Right forelimb (tissue), 1 donor: ENCODE data around the gene GPAT2.
"Not testable (repeated sequence)": the region's sequence is repeated elsewhere in the genome, so short reads cannot be mapped to it uniquely, and the experiment has no call there.

Experiments used
- DNase-seq: peaks from one replicate; pipeline ENCODE4 v3.0.0-alpha.2; 2018

GPAT2 gene

DNA sequence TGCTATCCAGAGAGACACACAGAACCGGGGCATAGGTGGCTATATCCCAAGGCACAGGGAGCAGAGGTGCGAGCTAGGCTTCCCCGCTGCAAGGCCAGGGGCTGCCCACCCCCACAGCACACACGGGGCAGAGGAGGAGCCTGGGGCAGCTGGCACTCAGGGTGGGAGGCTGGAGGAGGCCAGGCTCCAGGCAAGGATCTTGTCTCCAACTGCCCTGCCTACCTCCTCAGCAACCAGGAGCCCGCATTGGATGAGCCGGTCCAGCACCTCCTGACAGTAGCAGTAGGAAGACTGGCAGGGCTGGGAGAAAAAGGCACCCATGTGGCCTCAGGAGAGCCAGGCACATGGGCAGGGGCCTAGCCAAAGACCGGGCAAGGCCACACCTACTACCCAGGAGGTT, 11.0 kb downstream of the GPAT2 start:
- DNase-seq = not testable (repeated sequence)

DNA sequence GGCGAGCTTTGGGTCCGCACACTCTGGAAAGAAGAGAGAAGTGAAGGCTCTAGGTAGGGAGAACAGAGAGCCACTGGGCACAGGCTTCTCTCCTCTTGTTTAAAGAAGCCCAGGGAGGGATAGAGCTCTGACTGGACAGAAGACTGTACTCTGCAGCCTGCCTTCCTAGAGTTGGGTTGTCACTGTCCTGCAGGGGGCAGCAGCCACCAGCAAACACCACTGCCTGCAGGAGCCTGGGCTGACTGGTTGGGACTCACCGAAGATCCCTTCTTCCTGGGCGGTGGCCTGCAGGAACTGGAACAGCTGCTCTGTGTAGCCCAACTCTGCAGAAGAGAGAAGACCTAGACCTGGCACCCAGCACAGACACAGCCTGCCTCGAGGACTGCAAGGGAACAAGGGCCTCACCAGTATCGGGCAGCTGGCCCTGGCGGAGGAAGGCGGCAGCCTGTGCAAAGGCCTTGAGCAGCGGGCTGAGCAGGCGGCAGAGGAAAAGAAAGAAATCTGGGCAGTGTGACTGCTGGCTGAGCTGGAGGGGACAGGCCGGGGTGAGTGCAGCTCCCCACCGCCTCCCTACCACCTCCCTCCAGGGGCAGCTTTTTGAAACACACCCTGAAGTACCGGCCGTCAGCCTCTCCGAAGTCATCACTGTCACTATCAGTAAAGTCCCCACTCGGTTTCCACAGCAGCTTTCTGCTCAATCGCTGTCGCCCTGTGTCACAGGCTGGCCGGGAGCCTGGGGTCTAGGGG, 11.8 kb downstream of the GPAT2 start:
- peak; percentile 88 for DNase-seq

DNA sequence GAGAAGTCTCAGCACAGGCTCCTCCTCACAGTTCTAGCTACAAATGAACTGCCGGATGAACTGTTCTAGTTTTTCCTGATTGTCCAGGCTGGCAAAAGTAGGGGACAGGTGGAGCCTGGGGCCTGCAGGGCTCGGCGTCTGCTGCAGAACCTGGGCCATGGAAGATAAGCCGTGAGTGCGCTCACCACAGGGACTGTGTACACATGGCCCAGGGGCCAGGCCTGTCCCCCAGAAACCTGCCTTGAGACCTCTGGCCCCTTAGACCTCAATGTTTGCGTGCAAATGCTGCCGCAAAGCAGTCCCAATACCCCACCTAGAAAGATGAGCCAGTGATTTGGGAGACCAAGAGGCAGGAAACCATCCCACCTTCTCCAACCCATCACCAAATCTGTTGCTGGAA, 12.6 kb downstream of the GPAT2 start:
- DNase-seq = not testable (repeated sequence)

DNA sequence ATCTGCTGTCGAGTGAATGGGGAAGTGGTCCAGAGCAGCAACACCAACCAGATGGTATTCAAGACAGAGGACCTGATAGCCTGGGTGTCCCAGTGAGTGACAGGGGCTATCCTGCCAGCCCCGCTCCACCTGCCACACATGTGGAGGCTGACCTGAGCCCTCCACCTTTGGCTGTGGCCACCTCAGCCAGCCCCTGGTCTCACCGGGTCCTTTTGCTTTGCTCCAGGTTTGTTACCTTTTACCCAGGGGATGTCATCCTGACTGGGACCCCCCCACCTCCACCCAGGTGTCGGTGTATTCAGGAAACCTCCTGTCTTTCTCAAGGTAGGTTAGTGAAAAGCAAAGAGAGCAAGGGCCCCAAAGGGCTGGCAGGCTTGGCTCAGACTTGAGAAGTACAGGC, 13.6 kb downstream of the GPAT2 start:
- not testable (repeated sequence) for DNase-seq

DNA sequence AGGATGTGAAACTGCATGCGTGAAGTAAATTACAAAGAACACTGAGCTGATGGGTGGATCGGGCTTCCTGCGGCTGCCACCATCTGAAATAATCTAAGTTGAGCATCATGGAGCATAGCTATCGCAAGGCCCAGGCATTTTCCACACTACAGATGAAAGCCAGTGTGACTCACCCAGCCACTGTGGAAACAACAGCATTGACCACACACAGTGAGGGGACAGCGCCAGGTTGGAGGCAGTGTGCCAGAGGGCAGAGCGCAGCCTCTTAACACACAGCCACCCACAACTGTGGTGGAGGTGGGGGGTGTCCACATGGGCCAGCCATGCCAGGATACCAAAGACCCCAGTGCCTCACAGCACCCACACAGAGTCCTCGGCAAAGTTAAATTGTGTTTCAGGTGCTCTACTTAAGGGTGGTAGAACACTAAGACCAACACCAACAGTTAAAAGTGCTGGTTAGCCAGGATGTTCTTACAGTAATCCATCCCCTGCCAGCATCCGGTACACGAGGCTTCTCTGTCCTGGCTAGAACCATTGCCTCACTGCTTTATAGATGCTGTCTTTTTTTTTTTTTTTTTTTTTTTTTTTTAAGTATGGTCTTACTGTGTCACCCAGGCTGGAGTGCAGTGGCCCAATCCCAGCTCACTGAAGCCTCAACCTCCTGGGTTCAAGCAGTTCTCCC, 14.7 kb downstream of the GPAT2 start:
- not testable (repeated sequence) for DNase-seq

DNA sequence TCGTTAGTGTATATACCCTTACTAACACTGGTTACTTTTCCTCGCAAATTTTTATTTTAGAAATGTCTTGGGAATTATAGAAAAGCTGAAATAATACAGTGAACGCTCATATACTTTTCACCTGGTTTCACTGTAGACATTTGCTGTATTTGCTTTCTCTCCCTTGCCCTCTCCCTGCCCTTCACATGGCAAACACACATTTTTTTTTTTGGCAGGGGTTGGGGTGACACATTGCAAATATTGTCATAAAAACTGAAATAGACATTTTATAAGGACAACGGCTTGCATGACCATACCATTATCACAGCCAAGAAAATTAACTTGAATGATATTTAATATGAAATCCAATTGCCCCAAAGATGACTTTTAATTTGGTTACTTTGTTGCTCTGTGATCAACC, 18.4 kb downstream of the GPAT2 start:
- DNase-seq = not testable (repeated sequence)

DNA sequence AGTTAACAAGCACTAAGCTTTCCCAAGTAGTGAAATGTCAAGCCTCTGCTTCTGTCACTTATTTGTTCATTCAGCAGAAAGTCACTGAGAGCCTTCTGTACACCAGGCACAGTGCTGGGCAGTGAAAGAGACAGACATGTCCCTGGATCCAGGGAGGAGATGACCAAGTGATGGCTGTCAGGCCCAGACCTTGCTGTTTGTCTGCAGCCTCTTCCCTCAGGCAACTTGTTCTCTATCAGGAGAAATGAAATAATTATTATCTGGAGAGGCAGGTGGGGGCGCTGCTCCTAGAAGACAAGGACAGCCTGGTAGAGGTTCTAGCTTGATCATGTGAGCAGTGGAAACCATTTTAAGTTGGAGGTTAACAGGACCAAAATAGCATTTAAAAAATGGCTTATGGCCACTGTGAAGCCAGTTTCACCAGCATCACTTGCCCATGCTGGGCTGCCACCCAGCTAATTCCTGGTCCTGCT, 21.9 kb downstream of the GPAT2 start:
- DNase-seq = not testable (repeated sequence)

DNA sequence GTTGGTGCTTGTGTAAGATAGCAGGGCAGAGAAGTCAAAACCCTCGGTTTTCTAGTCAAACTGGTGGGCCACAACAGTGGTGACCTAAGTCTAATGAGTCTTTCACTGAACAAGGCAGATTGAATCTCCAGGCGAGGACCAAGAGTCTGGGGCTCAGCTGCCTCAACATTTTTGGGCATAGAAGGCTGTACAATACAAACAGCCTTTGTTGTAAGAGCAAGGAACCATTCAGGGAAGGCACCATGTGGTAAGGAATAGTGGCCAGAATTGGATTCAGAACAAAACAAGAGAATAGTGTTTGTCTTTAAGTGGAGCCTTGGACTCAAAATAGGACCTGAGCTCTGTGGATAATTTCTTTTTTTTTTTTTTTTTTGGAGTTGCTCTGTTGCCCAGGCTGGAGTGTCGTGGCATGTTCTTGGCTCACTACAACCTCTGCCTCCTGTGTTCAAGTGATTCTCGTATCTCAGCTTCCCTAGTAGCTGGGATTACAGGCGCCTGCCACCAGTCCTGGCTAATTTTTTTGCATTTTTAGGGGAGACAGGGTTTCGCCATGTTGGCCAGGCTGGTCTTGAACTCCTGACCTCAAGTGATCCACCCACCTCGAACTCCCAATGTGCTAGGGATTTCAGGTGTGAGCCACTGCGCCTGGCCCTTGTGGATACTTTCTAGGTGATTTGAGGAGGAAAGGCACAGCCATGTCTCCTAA, 22.5 kb downstream of the GPAT2 start:
- DNase-seq = not testable (repeated sequence)

DNA sequence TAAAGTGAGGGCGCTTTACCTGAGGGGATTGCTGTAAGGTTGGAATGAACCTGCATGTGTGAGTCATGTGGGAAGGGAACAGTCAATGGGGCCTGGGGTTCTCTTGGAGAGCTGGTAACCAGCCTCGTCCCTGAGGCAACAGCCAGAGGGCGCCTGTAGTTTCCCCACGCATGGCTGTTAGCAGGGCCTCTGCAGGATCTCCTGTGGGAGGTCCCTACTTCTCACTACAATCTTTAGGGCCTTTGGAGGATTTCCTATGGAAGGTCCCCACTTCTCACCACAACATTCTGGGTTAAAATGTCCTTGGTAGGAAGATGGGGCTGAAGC, 23.6 kb downstream of the GPAT2 start:
- not testable (repeated sequence) for DNase-seq

DNA sequence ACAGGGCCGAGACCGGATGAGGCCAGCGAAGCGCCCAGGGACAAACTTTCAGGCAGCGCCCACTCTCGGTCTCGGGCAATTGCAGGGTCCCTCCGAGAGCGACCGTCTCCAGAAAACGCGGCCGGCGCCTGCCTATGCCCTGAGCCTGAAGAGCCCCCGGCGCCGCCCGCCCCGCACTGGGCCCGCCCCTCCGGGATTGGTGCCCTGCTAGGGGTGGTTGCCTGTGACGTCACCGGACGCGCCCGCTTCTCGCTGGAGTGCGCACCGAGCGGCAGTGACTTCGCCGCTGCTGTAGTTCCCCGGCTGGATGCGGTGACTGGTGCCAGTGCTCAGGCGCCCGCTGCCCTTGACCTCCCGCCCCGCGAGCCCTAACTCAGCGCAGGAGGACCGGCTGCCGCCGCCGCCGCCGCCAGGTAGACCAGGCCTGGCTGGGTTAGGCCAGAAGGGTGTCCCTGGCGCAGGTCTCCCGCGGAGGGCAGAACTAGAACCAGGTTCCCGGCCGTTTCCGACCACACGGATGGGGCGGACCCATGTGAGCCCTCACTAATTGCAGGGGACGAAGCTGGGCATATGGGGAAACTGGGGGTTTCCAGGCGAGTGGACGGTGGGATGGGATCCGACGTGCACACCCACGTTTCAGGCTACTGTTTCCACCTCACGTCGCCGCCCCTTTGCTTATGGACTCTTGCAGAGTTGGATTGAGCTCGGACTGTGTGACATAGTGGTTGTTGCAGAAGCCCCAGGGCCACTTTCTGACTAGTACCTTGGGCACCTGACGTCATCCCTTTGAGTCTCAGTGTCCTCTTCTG, 24.2 kb downstream of the GPAT2 start:
- peak; percentile 94 for DNase-seq

DNA sequence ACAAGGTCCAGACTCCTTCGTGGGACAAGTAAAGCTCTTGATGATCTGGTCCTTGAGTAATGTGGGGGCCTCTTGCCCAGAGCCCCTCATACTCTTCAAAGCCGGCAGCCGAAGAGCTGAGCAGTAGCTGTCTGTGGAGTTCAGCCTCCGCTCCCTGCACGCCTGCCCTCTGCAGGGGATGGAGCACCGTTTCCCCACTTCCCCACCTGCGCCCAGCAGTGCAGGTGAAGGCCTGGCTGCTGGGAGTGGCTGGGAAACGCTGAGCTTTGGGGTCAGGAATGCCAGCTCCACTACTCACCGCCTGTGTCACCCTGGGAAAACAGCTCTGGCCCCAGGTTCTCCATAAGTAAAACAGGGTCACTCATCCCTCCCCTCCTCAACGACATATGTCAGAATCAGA, 24.9 kb downstream of the GPAT2 start:
- DNase-seq = not testable (repeated sequence)

DNA sequence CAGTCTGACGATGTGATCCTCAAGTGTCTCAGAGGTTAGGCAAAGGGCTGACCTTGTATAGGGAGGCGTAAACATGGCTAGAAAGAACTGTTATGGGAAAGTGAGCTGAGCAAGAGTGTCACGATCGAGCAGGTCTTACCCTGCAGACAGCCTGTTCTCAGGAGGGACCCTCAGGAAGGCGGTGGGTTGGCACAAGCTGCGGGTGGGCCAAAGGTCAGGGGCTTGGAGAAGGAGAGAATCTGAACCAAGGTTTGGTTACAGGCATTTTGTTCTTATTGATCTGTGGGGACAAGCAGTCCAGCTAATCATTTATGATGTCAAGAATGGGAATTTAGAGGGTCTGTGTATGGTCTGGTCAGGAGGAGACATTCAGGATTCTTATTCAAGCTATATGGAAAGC, 26.7 kb downstream of the GPAT2 start:
- not testable (repeated sequence) for DNase-seq

DNA sequence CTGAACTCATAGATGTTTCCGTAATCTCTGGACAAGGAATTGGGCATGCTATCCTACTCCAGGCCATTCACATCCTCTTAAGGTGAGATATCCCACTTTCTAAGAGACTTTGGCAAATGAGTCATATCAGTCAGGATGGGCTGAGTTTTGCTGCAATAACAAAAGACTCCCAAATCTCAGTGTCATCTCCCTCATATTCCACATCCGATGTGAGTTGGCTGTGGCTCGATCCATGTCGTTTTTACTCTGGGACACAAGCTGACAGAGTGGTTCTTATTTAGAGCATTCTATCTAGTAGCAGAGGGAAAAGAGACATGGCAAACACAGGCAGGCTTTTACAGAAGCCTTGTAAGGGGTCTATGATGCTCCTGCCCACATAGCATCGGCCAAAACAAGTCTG, 28.5 kb downstream of the GPAT2 start:
- DNase-seq = not testable (repeated sequence)

DNA sequence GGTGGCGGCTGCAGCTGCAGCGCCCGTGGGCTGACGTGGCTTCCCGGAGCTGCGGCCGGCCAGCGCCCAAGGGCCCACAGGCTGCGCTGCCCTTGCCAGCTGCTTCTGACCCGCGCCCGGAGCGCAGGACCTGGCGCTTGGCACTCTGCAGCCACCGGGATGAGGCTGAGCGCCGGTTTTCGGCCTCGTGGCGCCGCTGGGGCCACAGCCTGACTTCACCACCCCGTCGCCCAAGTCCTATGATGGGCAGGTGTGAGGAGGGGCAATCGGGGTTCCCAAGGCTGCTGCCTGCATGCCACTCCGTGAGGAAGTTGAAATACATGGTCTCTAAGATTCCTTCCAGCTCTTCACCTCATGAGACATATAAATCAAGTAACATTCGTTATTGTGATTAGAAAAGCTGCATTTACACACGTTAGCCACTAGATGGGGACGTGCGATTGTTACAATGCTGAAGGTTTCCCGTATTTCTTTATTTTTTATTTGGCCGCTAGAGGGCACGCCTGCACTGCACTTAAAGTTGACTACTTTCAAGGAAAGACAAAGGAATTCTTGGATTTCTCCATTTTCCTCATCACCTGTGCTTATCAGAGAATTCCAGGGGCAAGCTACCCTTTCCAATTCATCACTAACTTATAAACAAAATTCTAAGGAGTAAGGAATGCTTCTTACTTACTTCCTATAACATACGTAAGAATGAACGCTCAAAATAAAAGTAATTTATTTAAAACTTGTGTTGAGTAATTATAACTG, 42.0 kb downstream of the GPAT2 start:
- peak; percentile 66 for DNase-seq

DNA sequence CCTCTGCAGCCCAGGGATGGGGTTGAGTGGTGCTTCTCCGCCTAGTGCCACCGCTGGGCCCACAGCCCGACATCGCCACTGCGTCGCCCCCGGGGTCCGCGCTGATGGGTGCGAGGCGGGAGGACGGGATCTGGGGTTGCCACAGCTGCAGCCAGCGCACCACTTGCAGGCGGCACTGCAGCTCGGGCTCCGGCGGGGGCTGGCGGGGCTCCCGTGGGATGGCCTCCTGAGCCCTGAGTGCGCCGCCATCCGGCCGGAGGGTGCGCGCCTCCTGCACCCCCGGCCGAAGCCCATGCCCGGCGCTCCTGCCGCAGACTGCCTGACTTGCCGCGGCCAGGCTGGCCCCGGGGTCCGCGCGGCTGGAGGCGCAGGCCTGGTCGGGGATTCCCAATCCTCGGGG, 42.6 kb downstream of the GPAT2 start:
- not testable (repeated sequence) for DNase-seq

DNA sequence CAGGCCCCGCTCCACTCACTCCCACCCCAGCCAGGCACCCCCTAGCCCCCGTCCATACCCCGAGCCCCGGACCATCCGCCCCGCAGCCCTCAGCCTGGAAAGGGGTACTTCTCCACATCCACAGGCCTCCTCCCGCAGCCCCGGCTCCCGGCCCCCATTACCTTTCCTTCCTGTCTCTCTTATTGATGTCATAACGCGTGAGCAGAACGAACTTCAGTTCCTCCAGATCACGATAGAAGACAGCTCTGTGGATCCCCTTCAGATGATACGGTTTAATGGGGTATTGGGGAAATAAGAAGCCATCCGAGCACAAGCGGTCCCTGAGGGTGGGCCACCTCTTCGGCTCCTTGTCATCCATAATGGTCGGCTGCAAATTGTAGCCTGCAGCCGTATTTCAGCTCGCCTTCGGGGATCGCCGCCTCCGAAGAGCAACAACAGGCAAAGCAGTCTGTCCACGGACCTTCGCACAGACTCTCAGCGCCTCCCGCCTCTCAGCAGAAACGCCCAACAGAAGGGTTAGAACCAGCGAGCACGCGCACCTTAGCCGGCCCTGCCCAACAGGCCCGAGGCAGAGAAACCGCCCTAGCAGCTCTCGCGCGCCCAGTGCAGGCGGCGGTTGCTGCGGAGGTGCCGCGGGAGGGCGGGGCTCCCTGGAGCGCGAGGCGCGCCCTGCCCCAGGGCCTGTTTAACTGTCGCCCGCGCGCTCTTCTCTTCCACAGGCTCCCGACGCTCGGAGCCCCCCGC, 43.2 kb downstream of the GPAT2 start, which contains the start of gene ANKRD36C:
ANKRD36C (minus strand) TSS at position 474 of the 744 bp plus-strand sequence; CDS start at position 358, 116 bp downstream.
- DNase-seq = peak; percentile 56

DNA sequence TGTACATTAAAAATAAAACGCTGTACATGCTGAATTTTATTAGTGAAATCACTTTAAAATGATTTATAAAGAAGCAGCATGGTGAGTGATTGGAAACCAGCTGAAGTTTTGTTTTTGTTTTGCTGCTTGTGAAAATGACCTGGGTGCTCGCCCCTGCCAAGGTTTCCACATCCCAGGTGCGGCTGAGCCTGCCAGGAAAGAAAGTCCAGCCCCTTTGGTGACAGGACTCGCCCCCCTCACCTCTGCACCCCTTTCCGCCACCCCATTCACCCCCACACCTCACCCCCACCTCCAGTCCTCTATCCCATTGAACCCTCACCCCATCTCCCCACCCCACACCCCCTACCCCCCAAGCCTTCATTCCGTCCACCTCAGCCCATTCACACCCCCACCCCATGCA, 43.8 kb downstream of the GPAT2 start:
- not testable (repeated sequence) for DNase-seq
